Gastroesophageal sphincter (tissue), 4 donors: ENCODE results near the gene OVOL3. TPM values are rescaled to one million over a fixed set of nuclear protein-coding genes. Genes with fewer than 3 reads are reported as not detected.

Experiments
- ATAC-seq: fragments of 150-250 bp; one replicate; pipeline ENCODE4 v1.9.1; 2016; ENCODE audit warnings: mild to moderate bottlenecking, moderate library complexity
- H3K27ac ChIP-seq, 4 donors: fragments of 200-600 bp; sonication (generic) in 3 of 4; 1 replicate in 3 of 4; 2 replicates in 1 of 4; pipeline ENCODE4 v1.5.1; 2016 to 2019
- H3K27me3 ChIP-seq: fragments of 200-600 bp; sonication (generic); one replicate; pipeline ENCODE4 v1.5.1; 2019
- H3K36me3 ChIP-seq, 2 donors: fragments of 200-600 bp; sonication (generic); one replicate each; pipeline ENCODE4 v1.5.1; 2019; ENCODE audit warnings: control low read depth in 1 of 2
- H3K4me1 ChIP-seq, 3 donors: fragments of 200-600 bp; sonication (generic); 1 replicate in 2 of 3; 2 replicates in 1 of 3; pipeline ENCODE4 v1.5.1; 2016 to 2019; ENCODE audit warnings: control low read depth in 2 of 3
- H3K4me3 ChIP-seq, 2 donors: fragments of 200-600 bp; sonication (generic); one replicate each; pipeline ENCODE4 v1.5.1; 2019; ENCODE audit warnings: mild to moderate bottlenecking in 1 of 2, moderate library complexity in 1 of 2
- H3K9me3 ChIP-seq, 3 donors: fragments of 200-600 bp; sonication (generic); one replicate each; pipeline ENCODE4 v1.5.1; 2017 to 2019; ENCODE audit warnings: control low read depth in 2 of 3
- CTCF ChIP-seq, 4 experiments: fragments of 200-600 bp in 2 of 4; fragments of 450-650 bp in 2 of 4; sonication (generic) in 1 of 4; IDR thresholded peaks; one replicate each; pipeline ENCODE4 v1.5.1; 2017 to 2019; ENCODE audit warnings: antibody characterized with exemption in 4 of 4, mild to moderate bottlenecking in 2 of 4, moderate library complexity in 2 of 4
- EP300 ChIP-seq: sonication (generic); formaldehyde crosslinking; IDR thresholded peaks from one replicate; pipeline ENCODE4 v1.6.1; 2017; ENCODE audit warnings: antibody characterized with exemption, mild to moderate bottlenecking
- POLR2A ChIP-seq, 2 donors: fragments of 450-650 bp; IDR thresholded peaks; one replicate each; pipeline ENCODE4 v1.6.1; 2017; ENCODE audit warnings: antibody characterized with exemption in 2 of 2, mild to moderate bottlenecking in 2 of 2, moderate library complexity in 1 of 2
- POLR2AphosphoS5 ChIP-seq: sonication (generic); formaldehyde crosslinking; IDR thresholded peaks from one replicate; pipeline ENCODE4 v1.6.1; 2017; ENCODE audit warnings: antibody characterized with exemption
- WGBS, 2 donors: methylation state at CpG; one replicate each; pipeline ENCODE4 v1.1.5; 2018; ENCODE audit warnings: low coverage in 1 of 2; 5-methylcytosine and 5-hydroxymethylcytosine counted together
- total RNA-seq, 4 donors: library from RNA; depleted of rRNA; stranded (reverse); fragments of >200 nt; gene quantifications; one replicate each; pipeline ENCODE4 v1.1.0, GENCODE V29; 2016

Gene OVOL3
- total RNA-seq, 4 donors from 2014 or later = not detected

GRCh38 chr19:36139473-36140303 lies 28.7 kb downstream of the OVOL3 start, which contains the start of gene CAPNS1:
Gene CAPNS1, plus strand, starts transcription at chr19:36140066. Its CDS starts 946 bp downstream, at chr19:36141012.
- Histone ChIP-seq H3K4me1 (peaks cover 0 to 42% (median 21%) of the 10 kb centered on the region in 3 donors), H3K4me3 (peak within 1 kb of the TSS; percentile 63 to 75), H3K27me3 (no peaks in the 10 kb centered on the region), H3K36me3 (peaks cover 0 to 31% of the 10 kb centered on the region in 2 donors), H3K27ac (peak within 1 kb of the TSS; percentile 89 to 99 (median 96)), H3K9me3 (no peaks in the 10 kb centered on the region)
- peak; percentile 94 for ATAC-seq
- 0% methylated on average over 9 of the region's 75 CpGs for WGBS, 2 donors
- TF ChIP-seq POLR2A (IDR thresholded peaks at IDR 0.05) (peak; percentile 95), CTCF (IDR thresholded peaks at IDR 0.05) (peak in 3 of 4 experiments; percentile 16 to 32 (median 26)), POLR2AphosphoS5 (peak; percentile 98), EP300 (no peak)

- no peak for TF ChIP-seq POLR2A (IDR thresholded peaks at IDR 0.05)
- TF ChIP-seq CTCF (IDR thresholded peaks at IDR 0.05) = peak in 1 of 4 experiments; percentile 7
- no peak for TF ChIP-seq POLR2AphosphoS5
- no peak for TF ChIP-seq EP300
- H3K4me1 ChIP-seq = peaks cover 0 to 42% (median 21%) of the 10 kb centered on the region in 3 donors
- no peaks in the 10 kb centered on the region for H3K27me3 ChIP-seq
- ATAC-seq = peak; percentile 19
- peaks cover 0 to 39% of the 10 kb centered on the region in 2 donors for H3K36me3 ChIP-seq
- no peaks in the 10 kb centered on the region for H3K9me3 ChIP-seq
- 5% methylated on average over 5 of the region's 31 CpGs; no CpG with 5 or more reads in 1 of the 2 donors for WGBS, 2 donors
- H3K27ac ChIP-seq = peak overlapping the region; percentile 89 to 99 (median 96)
- peak overlapping the region; percentile 63 to 75 for H3K4me3 ChIP-seq
Measured at GRCh38 chr19:36140304-36141038, 29.5 kb downstream of the OVOL3 start.

GRCh38 chr19:36141039-36141927 lies 30.3 kb downstream of the OVOL3 start:
- no peaks in the 10 kb centered on the region for H3K27me3 ChIP-seq
- peak overlapping the region; percentile 63 to 75 for H3K4me3 ChIP-seq
- WGBS, 2 donors = 52 to 54% methylated on average over 12 to 15 of the region's 42 CpGs
- no peak for TF ChIP-seq CTCF (IDR thresholded peaks at IDR 0.05)
- TF ChIP-seq POLR2AphosphoS5 = peak; percentile 79
- peak; percentile 31 to 39 for TF ChIP-seq POLR2A (IDR thresholded peaks at IDR 0.05)
- TF ChIP-seq EP300 = no peak
- peaks cover 0 to 37% (median 18%) of the 10 kb centered on the region in 3 donors for H3K4me1 ChIP-seq
- peak; percentile 73 for ATAC-seq
- H3K9me3 ChIP-seq = no peaks in the 10 kb centered on the region
- peaks cover 0 to 47% of the 10 kb centered on the region in 2 donors for H3K36me3 ChIP-seq
- H3K27ac ChIP-seq = peak overlapping the region; percentile 89 to 99 (median 96)

- Histone ChIP-seq H3K4me1 (peaks cover 0 to 29% (median 10%) of the 10 kb centered on the region in 3 donors), H3K27me3 (no peaks in the 10 kb centered on the region), H3K27ac (peak overlapping the region in 3 of 4 donors; percentile 95 to 99 (median 97)), H3K36me3 (peaks cover 0 to 55% of the 10 kb centered on the region in 2 donors), H3K4me3 (no peak overlapping the region), H3K9me3 (no peaks in the 10 kb centered on the region)
- WGBS, 2 donors = 80 to 84% methylated on average over 3 to 5 of the region's 14 CpGs
- ATAC-seq = no peak
- TF ChIP-seq POLR2A (IDR thresholded peaks at IDR 0.05) (no peak), CTCF (IDR thresholded peaks at IDR 0.05) (no peak), POLR2AphosphoS5 (no peak), EP300 (no peak)
Measured at GRCh38 chr19:36142046-36142445, 31.1 kb downstream of the OVOL3 start.
